HepG2 (cell line): ENCODE results near the gene CDK12. TPM values are rescaled to one million over a fixed set of nuclear protein-coding genes. Genes with fewer than 3 reads are reported as not detected.

Source experiments
- ATAC-seq: fragments of 200-7000 bp; cut with Tn5 transposase; 3 replicates; pipeline ENCODE4 v1.9.1; 2020; ENCODE audit warnings: mild to moderate bottlenecking, moderate library complexity
- BruUV-seq: library from RNA; stranded (reverse); fragments of 400-500 nt; replicated peaks from 2 replicates; lab custom pipeline; 2021; lab: Mats Ljungman, UMichigan
- CTCF ChIA-PET: fragments of 300-600 bp; formaldehyde crosslinking; extraction: SDS; loops from one replicate; lab custom pipeline; 2021; ENCODE audit warnings: low total read pairs, inconsistent platforms, low intra/inter-chr PET ratio; lab: Yijun Ruan, JAX
- POLR2A ChIA-PET: fragments of 350-600 bp; sonication (Branson Sonifier 250); formaldehyde crosslinking; loops from one replicate; lab custom pipeline; 2020; ENCODE audit warnings: antibody characterized with exemption, inconsistent platforms; lab: Yijun Ruan, JAX
- DNase-seq: peaks from one replicate; pipeline ENCODE4 v3.0.0-alpha.2; 2015; ENCODE audit warnings: low spot score
- FAIRE-seq: peaks from 3 replicates; lab custom pipeline; 2011; peaks lifted over from hg19 to GRCh38; lab: Jason Lieb, UNC
- H2AFZ ChIP-seq: one replicate; pipeline ENCODE4 v1.6.1; 2011; ENCODE audit warnings: low read length, inconsistent platforms
- H3K27ac ChIP-seq: fragments of 300-600 bp; 3 replicates; pipeline ENCODE4 v1.8.0; 2011; ENCODE audit warnings: mixed run types, mild to moderate bottlenecking, mixed read lengths, low read length, inconsistent platforms; ENCODE audit not compliant: insufficient read depth; ENCODE audit errors: extremely low read length
- H3K27me3 ChIP-seq, 2 experiments: fragments of 200-600 bp in 1 of 2; 2 replicates in 1 of 2; 3 replicates in 1 of 2; pipeline versions ENCODE4 v1.6.0 to v1.8.0; 2011; ENCODE audit warnings: low read length in 2 of 2, mild to moderate bottlenecking in 2 of 2, moderate library complexity in 2 of 2, inconsistent platforms in 1 of 2; ENCODE audit not compliant: insufficient read depth in 2 of 2, control insufficient read depth in 1 of 2
- H3K36me3 ChIP-seq, 2 experiments: fragments of 200-600 bp in 1 of 2; replicated peaks in 1 of 2; 2 replicates in 1 of 2; 3 replicates in 1 of 2; pipeline versions ENCODE4 v1.5.1 to v1.8.0; 2011; ENCODE audit warnings: low read length in 2 of 2, inconsistent platforms in 1 of 2; ENCODE audit not compliant: insufficient read depth in 2 of 2, control insufficient read depth in 1 of 2
- H3K4me1 ChIP-seq: 2 replicates; pipeline ENCODE4 v1.5.1; 2012; ENCODE audit warnings: low read length, inconsistent platforms; ENCODE audit not compliant: insufficient read depth
- H3K4me2 ChIP-seq: 2 replicates; pipeline ENCODE4 v1.6.0; 2011; ENCODE audit warnings: low read depth, low read length, inconsistent platforms
- H3K4me3 ChIP-seq, 3 experiments: fragments of 200-600 bp in 1 of 3; sonication (generic), shearing (Covaris generic) in 1 of 3; replicated peaks in 1 of 3; 2 replicates each; pipeline ENCODE4 v1.5.1; 2011 to 2016; ENCODE audit warnings: low read length in 3 of 3, inconsistent platforms in 2 of 3, low read depth in 2 of 3, mild to moderate bottlenecking in 2 of 3, control low read depth in 1 of 3, mixed read lengths in 1 of 3; ENCODE audit not compliant: insufficient read depth in 1 of 3
- H3K79me2 ChIP-seq: one replicate; pipeline ENCODE4 v1.6.1; 2011; ENCODE audit warnings: low read length, inconsistent platforms; ENCODE audit not compliant: insufficient read depth
- H3K9ac ChIP-seq: 2 replicates; pipeline ENCODE4 v1.6.0; 2011; ENCODE audit warnings: mild to moderate bottlenecking, low read depth, low read length, inconsistent platforms; ENCODE audit not compliant: insufficient read depth
- H3K9me3 ChIP-seq: 2 replicates; pipeline ENCODE4 v1.5.1; 2012; ENCODE audit warnings: mild to moderate bottlenecking, low read length
- H4K20me1 ChIP-seq: 2 replicates; pipeline ENCODE4 v1.6.0; 2011; ENCODE audit warnings: inconsistent platforms, mild to moderate bottlenecking, low read length, moderate library complexity; ENCODE audit not compliant: insufficient read depth
- AGO1 ChIP-seq: fragments of 200-400 bp; formaldehyde crosslinking; IDR thresholded peaks from 2 replicates; pipeline ENCODE4 v1.6.1; 2017; ENCODE audit warnings: mild to moderate bottlenecking, low read depth, low read length, moderate library complexity; ENCODE audit not compliant: poor library complexity, severe bottlenecking
- BRCA1 ChIP-seq: sonication (generic); formaldehyde crosslinking; IDR thresholded peaks from 2 replicates; pipeline ENCODE4 v1.4.0; 2020; ENCODE audit warnings: missing genetic modification reagents
- HMG20A ChIP-seq: IDR thresholded peaks from 2 replicates; pipeline ENCODE4 v1.6.1; 2016; ENCODE audit warnings: borderline replicate concordance
- MIXL1 ChIP-seq: IDR thresholded peaks from 2 replicates; pipeline ENCODE4 v1.6.1; 2016
- MTA3 ChIP-seq: sonication (generic); formaldehyde crosslinking; IDR thresholded peaks from 2 replicates; pipeline ENCODE4 v1.4.0; 2020; ENCODE audit warnings: missing genetic modification reagents
- MTF1 ChIP-seq: sonication (generic); formaldehyde crosslinking; IDR thresholded peaks from 2 replicates; pipeline ENCODE4 v1.5.0; 2020; ENCODE audit warnings: missing genetic modification reagents
- MTF2 ChIP-seq: sonication (generic); formaldehyde crosslinking; IDR thresholded peaks from 2 replicates; pipeline ENCODE4 v1.5.0; 2020; ENCODE audit warnings: missing genetic modification reagents, borderline replicate concordance
- SATB2 ChIP-seq: sonication (generic); formaldehyde crosslinking; IDR thresholded peaks from 2 replicates; pipeline ENCODE4 v1.5.0; 2020; ENCODE audit warnings: missing genetic modification reagents
- STAG1 ChIP-seq: sonication (generic); formaldehyde crosslinking; IDR thresholded peaks from 2 replicates; pipeline ENCODE4 v1.4.0; 2020; ENCODE audit warnings: missing genetic modification reagents
- STAT5B ChIP-seq: sonication (generic); formaldehyde crosslinking; IDR thresholded peaks from 2 replicates; pipeline ENCODE4 v1.4.0; 2020; ENCODE audit warnings: missing genetic modification reagents
- ZNF282 ChIP-seq: fragments of 450-650 bp; IDR thresholded peaks from 2 replicates; pipeline ENCODE4 v1.6.1; 2018; ENCODE audit not compliant: partially characterized antibody
- ZNF329 ChIP-seq: sonication (generic); formaldehyde crosslinking; IDR thresholded peaks from 2 replicates; pipeline ENCODE4 v1.9.0; 2021; ENCODE audit warnings: low read depth, mild to moderate bottlenecking, missing genetic modification reagents
- ZNF383 ChIP-seq: sonication (generic); formaldehyde crosslinking; IDR thresholded peaks from 2 replicates; pipeline ENCODE4 v1.4.0; 2020; ENCODE audit warnings: missing genetic modification reagents, mild to moderate bottlenecking, borderline replicate concordance
- WGBS: methylation state at CpG from one replicate; pipeline ENCODE4 v1.1.6; 2017; ENCODE audit warnings: low lambda C conversion rate; 5-methylcytosine and 5-hydroxymethylcytosine counted together
- in situ Hi-C: cut with HindIII; loops from 2 replicates; pipeline ENCODE4 v1.10.0; 2017; ENCODE audit warnings: low pct_unique_long_range_greater_than_20kb; ENCODE audit not compliant: extremely low pct_ligation_motif_present
- intact Hi-C: fragments of 100-400 bp; cut with micrococcal nuclease; formaldehyde crosslinking; loops from one replicate; pipeline ENCODE4 v1.10.0; 2022; ENCODE audit not compliant: unreplicated experiment
- polyA plus RNA-seq, 8 experiments: library from polyadenylated mRNA; depleted of rRNA in 3 of 8; stranded (reverse) in 7 of 8; unstranded in 1 of 8; fragments of >200 nt; fragmentation: Illumina TruSeq in 4 of 8; extraction: Trizol in 4 of 8; gene quantifications; 2 replicates each; pipeline versions ENCODE4 v1.2.1 to v1.2.3, GENCODE V29; 2011 to 2016; ENCODE audit warnings: low read depth in 4 of 8, missing spikeins in 1 of 8, mixed read lengths in 1 of 8; ENCODE audit not compliant: insufficient read depth in 1 of 8
- total RNA-seq, 5 experiments: library from RNA; depleted of rRNA; stranded (reverse); fragments of >200 nt; fragmentation: Illumina TruSeq; extraction: Trizol; gene quantifications; 2 replicates each; pipeline ENCODE4 v1.2.3, GENCODE V29; 2016; ENCODE audit warnings: low read depth in 1 of 5
- TF ChIP-seq, protein P1 (sequence below): sonication (generic); formaldehyde crosslinking; IDR thresholded peaks from 2 replicates; pipeline ENCODE4 v1.5.0; 2020; ENCODE audit warnings: mild to moderate bottlenecking, missing genetic modification reagents, moderate library complexity
- TF ChIP-seq, protein P2 (sequence below): sonication (generic); formaldehyde crosslinking; IDR thresholded peaks from 2 replicates; pipeline ENCODE4 v1.5.1; 2020; ENCODE audit warnings: mild to moderate bottlenecking, missing genetic modification reagents, moderate library complexity
- TF ChIP-seq, protein P3 (sequence below): sonication (generic); formaldehyde crosslinking; IDR thresholded peaks from 2 replicates; pipeline ENCODE4 v1.4.0; 2020; ENCODE audit warnings: missing genetic modification reagents, borderline replicate concordance
- TF ChIP-seq, protein P4 (sequence below): IDR thresholded peaks from 2 replicates; pipeline ENCODE4 v1.6.1; 2016; ENCODE audit warnings: missing genetic modification reagents, missing compliant biosample characterization

Gene CDK12
- total and polyA plus RNA-seq, 2 of the 13 experiments (the other 11 are each of a cell fraction or from before 2014, with no cell fraction given) = 24.0 to 88.6 TPM

DNA sequence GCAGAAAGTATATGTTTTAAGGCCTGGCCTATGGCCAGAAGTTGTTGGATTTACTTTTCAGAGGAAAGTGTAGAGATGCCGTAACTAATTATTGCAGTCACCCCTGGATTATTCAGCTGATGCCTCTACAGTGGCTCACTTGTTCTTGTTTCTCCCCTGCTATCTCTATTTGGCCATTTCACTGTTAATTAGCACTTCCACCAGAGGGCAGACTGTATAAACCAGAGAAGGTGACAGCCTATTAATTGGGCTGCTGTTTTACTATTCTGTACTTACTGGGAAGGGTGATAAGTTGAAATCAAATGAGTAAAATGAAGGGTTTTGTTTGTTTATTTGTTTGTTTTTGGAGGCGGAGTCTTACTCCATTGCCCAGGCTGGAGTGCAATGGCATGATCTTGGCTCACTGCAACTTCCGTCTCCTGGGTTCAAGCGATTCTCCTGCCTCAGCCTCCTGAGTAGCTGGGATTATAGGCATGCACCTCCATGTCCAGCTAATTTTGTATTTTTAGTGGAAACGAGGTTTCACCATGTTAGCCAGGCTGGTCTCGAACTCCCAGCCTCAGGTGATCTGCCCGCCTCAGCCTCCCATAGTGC lies 66.0 kb downstream of the CDK12 start:
- intact Hi-C loops (no loop called here), in situ Hi-C loops (no loop called here)
- H3K9ac ChIP-seq = no peak overlapping the region
- TF ChIP-seq AGO1 = no peak
- TF ChIP-seq, protein P1, sequence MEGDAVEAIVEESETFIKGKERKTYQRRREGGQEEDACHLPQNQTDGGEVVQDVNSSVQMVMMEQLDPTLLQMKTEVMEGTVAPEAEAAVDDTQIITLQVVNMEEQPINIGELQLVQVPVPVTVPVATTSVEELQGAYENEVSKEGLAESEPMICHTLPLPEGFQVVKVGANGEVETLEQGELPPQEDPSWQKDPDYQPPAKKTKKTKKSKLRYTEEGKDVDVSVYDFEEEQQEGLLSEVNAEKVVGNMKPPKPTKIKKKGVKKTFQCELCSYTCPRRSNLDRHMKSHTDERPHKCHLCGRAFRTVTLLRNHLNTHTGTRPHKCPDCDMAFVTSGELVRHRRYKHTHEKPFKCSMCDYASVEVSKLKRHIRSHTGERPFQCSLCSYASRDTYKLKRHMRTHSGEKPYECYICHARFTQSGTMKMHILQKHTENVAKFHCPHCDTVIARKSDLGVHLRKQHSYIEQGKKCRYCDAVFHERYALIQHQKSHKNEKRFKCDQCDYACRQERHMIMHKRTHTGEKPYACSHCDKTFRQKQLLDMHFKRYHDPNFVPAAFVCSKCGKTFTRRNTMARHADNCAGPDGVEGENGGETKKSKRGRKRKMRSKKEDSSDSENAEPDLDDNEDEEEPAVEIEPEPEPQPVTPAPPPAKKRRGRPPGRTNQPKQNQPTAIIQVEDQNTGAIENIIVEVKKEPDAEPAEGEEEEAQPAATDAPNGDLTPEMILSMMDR (CRISPR knock-in tag) = peak; percentile 60
- no peak for TF ChIP-seq BRCA1 (CRISPR knock-in tag)
- peak; percentile 22 for TF ChIP-seq STAG1 (CRISPR knock-in tag)
- TF ChIP-seq MTA3 (CRISPR knock-in tag) = no peak
- TF ChIP-seq, protein P2, sequence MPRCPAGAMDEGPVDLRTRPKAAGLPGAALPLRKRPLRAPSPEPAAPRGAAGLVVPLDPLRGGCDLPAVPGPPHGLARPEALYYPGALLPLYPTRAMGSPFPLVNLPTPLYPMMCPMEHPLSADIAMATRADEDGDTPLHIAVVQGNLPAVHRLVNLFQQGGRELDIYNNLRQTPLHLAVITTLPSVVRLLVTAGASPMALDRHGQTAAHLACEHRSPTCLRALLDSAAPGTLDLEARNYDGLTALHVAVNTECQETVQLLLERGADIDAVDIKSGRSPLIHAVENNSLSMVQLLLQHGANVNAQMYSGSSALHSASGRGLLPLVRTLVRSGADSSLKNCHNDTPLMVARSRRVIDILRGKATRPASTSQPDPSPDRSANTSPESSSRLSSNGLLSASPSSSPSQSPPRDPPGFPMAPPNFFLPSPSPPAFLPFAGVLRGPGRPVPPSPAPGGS = no peak
- TF ChIP-seq ZNF282 = no peak
- no peak for TF ChIP-seq HMG20A (CRISPR knock-in tag)
- no peak for TF ChIP-seq MTF2 (CRISPR knock-in tag)
- no peak for TF ChIP-seq MTF1 (CRISPR knock-in tag)
- TF ChIP-seq, protein P3, sequence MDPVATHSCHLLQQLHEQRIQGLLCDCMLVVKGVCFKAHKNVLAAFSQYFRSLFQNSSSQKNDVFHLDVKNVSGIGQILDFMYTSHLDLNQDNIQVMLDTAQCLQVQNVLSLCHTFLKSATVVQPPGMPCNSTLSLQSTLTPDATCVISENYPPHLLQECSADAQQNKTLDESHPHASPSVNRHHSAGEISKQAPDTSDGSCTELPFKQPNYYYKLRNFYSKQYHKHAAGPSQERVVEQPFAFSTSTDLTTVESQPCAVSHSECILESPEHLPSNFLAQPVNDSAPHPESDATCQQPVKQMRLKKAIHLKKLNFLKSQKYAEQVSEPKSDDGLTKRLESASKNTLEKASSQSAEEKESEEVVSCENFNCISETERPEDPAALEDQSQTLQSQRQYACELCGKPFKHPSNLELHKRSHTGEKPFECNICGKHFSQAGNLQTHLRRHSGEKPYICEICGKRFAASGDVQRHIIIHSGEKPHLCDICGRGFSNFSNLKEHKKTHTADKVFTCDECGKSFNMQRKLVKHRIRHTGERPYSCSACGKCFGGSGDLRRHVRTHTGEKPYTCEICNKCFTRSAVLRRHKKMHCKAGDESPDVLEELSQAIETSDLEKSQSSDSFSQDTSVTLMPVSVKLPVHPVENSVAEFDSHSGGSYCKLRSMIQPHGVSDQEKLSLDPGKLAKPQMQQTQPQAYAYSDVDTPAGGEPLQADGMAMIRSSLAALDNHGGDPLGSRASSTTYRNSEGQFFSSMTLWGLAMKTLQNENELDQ = no peak
- TF ChIP-seq, protein P4, sequence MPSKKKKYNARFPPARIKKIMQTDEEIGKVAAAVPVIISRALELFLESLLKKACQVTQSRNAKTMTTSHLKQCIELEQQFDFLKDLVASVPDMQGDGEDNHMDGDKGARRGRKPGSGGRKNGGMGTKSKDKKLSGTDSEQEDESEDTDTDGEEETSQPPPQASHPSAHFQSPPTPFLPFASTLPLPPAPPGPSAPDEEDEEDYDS = no peak
- no peak for TF ChIP-seq ZNF329 (CRISPR knock-in tag)
- no peak for TF ChIP-seq STAT5B (CRISPR knock-in tag)
- no peak for TF ChIP-seq SATB2 (CRISPR knock-in tag)
- TF ChIP-seq MIXL1 (CRISPR knock-in tag) = peak; percentile 99
- no peak for TF ChIP-seq ZNF383 (CRISPR knock-in tag)
- no peaks in the 10 kb centered on the region for H3K79me2 ChIP-seq
- H4K20me1 ChIP-seq = no peaks in the 10 kb centered on the region; the same call in 1 of the 2 replicates
- no peaks in the 10 kb centered on the region for H3K9me3 ChIP-seq
- no TSS peak for BruUV-seq
- no peak for FAIRE-seq
- no peaks in the 10 kb centered on the region for H3K4me1 ChIP-seq
- no peak overlapping the region for H3K4me3 ChIP-seq
- no peak overlapping the region for H3K4me2 ChIP-seq
- peak; percentile 33 for DNase-seq
- POLR2A ChIA-PET = no interaction called here
- WGBS = 98% methylated on average over 7 of the region's 7 CpGs
- H3K36me3 ChIP-seq = peaks cover 30 to 87% of the 10 kb centered on the region in 2 experiments
- no peaks in the 10 kb centered on the region for H3K27me3 ChIP-seq
- CTCF ChIA-PET = interaction anchor here (1.1 to 1.5 kb wide), 2 partner anchors 20 to 96 kb away, joined by 3 to 4 read pairs; no protein-coding TSS in a partner anchor
- H3K27ac ChIP-seq = no peak overlapping the region
- peak; percentile 78 for ATAC-seq
- no peak overlapping the region for H2AFZ ChIP-seq
